Epithelial cell of proximal tubule (primary cell): ENCODE data around the gene DACT2. TPM values are rescaled to one million over a fixed set of nuclear protein-coding genes. Genes with fewer than 3 reads are reported as not detected.

Experiments used
- DNase-seq: peaks from one replicate; pipeline ENCODE4 v3.0.0-alpha.2; 2011; ENCODE audit warnings: low read depth
- H3K4me3 ChIP-seq: 2 replicates; pipeline ENCODE4 v1.5.1; 2011; ENCODE audit warnings: low read depth, mild to moderate bottlenecking, low read length
- CTCF ChIP-seq: conservative IDR thresholded peaks from 2 replicates; pipeline ENCODE4 v1.5.1; 2012; ENCODE audit warnings: low read depth, mild to moderate bottlenecking, low read length
- total RNA-seq: library from RNA; depleted of rRNA; stranded (reverse); fragments of >200 nt; gene quantifications from 2 replicates; pipeline ENCODE4 v1.2.3, GENCODE V29; 2015

The DACT2 gene
- total RNA-seq, 1 donor from 2014 or later: 0.23 TPM

GRCh38 chr6:168309997-168310396 lies 9.6 kb downstream of the DACT2 start:
- no peak overlapping the region for H3K4me3 ChIP-seq
- no peak for DNase-seq
- no peak for TF ChIP-seq CTCF

- no peak for DNase-seq
- no peak for TF ChIP-seq CTCF
Observed at GRCh38 chr6:168309183-168309582, 10.4 kb downstream of the DACT2 start.

GRCh38 chr6:168308390-168309144 lies 11.0 kb downstream of the DACT2 start:
- no peak overlapping the region for H3K4me3 ChIP-seq
- TF ChIP-seq CTCF: no peak
- no peak for DNase-seq

More at GRCh38 chr6:168309183-168309582, 10.4 kb downstream of the DACT2 start:
- H3K4me3 ChIP-seq: no peak overlapping the region

GRCh38 chr6:168307695-168308021 lies 11.9 kb downstream of the DACT2 start:
- H3K4me3 ChIP-seq: no peak overlapping the region
- no peak for TF ChIP-seq CTCF
- no peak for DNase-seq

DNA sequence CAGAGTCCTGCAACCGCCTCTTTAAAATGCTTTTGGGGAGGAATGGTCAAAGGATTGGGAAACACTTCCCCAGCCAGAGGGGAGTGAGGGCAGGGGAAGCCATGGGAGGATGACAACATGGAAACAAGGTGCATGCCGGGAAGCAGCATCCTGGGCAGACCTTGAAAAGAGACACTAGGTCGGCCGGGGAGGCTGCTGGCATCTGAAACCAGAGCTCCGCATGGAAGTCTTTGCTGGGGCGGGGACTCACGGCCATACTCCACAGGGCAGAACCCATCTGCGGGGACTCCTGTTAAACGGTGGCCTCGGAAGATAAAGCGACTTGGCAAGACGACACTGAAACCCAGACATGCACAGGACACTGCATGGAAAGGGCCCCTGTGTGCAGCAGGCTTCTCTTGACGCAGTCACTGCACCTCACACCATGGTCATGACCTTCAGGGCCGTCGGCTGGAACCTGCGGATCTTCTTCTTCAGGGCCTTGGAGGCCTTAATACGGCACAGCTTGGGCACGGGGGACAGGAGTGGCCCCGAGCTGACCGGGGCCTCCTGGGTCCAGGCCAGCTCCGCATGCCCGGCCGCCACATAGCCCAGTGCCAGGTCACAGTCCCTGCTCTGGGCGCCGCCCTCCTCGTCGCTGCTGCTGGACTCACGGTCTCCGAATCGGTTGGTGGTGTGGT lies 12.4 kb downstream of the DACT2 start:
- no peak for TF ChIP-seq CTCF
- no peak overlapping the region for H3K4me3 ChIP-seq
- no peak for DNase-seq

GRCh38 chr6:168305863-168306262 lies 13.7 kb downstream of the DACT2 start:
- no peak for TF ChIP-seq CTCF
- H3K4me3 ChIP-seq: no peak overlapping the region
- DNase-seq: no peak
